Cardiac septum (tissue), 1 donor: ENCODE results near the gene LINGO4. TPM values are rescaled to one million over a fixed set of nuclear protein-coding genes. Genes with fewer than 3 reads are reported as not detected.
"Not testable (repeated sequence)": the region's sequence is repeated elsewhere in the genome, so short reads cannot be mapped to it uniquely, and the experiment has no call there.

Experiments used
- DNase-seq: peaks from one replicate; pipeline ENCODE4 v3.0.0-alpha.2; 2020; ENCODE audit warnings: low spot score
- intact Hi-C: fragments of 100-400 bp; cut with DNase I; formaldehyde crosslinking; loops from one replicate; pipeline ENCODE4 v1.14.0; 2022
- total RNA-seq: library from RNA; stranded (reverse); fragmentation: NEBNext Ultra II Directional; extraction: Animal tissue kit (Norgen Biotek cat#: 25700); gene quantifications from one replicate; pipeline ENCODE4 v1.2.1, GENCODE V29; 2021
- donor health status: DM: no; HTN: no; CAD: no.

LINGO4 gene
- total RNA-seq, 1 donor from 2014 or later = 0.43 TPM

DNA sequence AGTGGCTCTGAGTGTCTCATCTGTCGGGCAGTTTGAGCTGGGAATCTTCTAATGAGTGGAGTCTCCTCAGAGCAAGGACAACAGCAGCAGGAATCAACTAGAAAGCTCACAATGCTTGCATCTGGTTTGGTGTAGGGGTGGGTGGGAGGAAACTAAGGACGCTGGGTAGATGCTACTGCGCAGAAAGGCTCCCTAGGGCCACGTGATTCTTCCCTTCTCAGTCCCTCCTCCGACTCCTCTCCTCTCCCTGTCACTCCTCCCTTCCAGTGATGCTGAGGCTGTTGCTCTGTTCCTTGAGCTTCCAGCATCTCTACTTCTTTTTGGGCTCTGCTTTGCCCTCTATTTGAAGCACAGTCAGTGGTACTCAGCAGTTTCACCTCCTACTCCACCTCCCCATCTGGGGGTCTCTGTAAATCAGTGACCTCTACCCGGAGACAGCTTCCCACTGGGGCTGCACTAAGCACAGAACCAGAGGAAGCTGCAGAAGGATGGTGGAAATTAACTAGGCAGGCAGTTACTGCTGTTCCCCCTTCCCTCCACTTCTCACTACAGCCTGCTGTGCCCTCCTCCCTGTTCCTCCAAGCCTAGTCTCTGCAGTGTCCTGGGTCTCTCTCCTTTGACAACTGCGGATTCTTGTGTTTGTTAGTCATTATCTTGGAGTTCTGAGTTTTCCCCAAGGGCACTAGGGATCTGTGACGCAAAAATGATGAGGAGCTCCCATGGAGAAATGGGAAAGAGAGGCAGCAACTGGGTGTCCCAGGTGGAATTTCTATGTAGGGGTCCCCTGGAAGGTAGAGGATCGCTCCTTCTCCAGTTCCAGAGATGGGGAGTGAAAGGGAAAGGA lies 5.8 kb downstream of the LINGO4 start:
- DNase-seq = no peak
- intact Hi-C loops = no loop called here

DNA sequence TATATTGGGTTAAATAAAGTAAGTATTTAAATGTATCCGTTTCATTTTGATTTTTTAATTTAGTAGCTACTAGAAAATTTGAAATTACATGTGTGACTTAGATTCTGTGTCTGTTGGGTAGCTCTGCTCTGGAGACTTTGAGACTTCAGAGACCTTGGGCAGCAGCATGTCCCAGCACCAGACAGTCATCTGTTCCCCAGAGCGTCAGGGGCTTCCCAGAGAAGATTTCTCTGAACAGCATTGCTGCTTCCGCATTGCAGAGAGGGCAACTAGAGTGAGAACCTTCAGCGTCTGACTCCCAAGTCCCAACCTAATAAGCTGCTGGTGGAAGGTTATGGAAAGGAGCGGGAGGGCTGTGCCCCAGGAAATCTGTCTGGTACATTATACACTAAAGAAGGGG lies 6.6 kb downstream of the LINGO4 start:
- intact Hi-C loops = no loop called here
- DNase-seq = no peak

DNA sequence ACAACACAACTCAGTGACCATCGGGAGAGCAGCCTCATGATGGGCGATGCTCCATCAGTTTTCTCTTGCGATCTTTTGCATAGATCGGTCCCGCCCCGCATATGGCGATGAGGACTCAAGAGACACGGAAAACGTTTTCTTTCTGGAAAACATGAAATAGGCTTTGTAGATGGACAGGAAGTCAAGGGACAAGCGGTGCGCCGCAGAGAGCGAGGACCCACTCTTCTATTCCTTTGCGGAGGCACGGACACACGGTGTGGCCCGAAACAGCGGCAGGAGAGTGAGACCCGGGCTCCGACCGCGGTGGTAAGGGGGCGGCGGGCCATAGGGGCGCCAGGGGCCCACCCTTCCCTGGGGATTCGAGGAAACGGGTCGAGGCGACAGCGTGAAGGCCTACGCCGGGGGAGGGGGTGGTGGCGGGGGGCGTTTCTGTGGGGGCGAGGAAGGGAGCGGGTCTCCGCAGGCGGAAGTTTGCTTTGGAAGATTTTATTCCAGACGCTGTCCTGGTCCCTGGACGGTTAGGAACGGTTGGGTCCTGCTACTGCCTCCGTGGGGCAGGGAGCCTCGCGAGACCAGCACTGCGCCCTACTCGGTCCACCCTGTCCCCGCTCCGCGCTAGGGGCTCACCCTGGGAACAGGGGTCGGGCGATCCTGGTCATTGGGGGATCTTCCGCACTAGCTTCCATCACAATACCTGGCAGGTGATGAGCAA lies 14.1 kb downstream of the LINGO4 start:
- no peak for DNase-seq
- intact Hi-C loops = loop anchor here (2.0 kb wide), 1 partner anchor 42 kb away; no protein-coding TSS in a partner anchor

DNA sequence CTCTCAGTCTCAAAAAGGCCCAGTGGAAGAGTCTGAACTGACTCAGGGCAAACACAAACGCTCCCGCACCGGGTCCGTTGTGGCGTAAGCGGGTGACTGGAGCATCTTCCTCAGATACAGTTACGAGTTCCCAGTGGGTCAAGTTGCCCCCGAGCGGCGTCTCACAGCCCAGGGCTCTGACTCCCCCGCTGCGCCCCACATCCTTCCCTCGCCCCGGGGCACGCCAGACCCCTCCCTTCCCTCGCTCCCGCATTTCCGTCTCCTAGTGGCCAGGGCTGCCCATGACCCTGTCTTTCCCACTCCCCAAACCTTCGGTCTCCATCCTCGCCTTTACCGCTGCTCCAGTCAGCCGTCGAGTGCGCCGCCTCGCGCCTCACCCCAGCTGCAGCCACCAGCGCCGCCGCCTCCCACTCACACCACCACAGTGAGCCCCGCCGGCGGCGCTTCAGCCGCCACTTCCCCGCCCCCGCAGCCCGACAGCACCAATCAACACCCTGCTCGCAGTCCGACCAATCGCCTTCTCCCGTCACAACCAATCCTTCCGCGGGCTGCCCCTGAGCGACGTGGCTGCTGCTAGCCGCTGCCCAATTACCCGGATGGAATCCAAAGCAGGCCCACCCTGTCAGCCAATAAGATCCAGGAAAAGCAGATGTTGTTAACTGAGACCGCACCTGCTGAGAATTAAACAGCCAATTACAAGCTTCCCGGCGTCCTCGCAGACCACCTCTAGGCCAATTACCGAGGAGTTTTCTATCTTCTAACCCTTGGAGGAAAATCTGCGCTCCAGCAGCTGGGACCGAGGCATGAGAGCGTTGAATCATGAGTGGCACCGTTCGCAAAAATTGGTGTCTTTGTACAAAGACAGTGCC lies 14.9 kb downstream of the LINGO4 start, which contains the start of gene TDRKH:
TSS of gene TDRKH (minus strand) at position 430 of the 869 bp plus-strand sequence. CDS start 7,478 bp downstream, outside the sequence.
- intact Hi-C loops = loop anchor here (2.0 kb wide), 1 partner anchor 42 kb away; no protein-coding TSS in a partner anchor
- DNase-seq = peak; percentile 99

DNA sequence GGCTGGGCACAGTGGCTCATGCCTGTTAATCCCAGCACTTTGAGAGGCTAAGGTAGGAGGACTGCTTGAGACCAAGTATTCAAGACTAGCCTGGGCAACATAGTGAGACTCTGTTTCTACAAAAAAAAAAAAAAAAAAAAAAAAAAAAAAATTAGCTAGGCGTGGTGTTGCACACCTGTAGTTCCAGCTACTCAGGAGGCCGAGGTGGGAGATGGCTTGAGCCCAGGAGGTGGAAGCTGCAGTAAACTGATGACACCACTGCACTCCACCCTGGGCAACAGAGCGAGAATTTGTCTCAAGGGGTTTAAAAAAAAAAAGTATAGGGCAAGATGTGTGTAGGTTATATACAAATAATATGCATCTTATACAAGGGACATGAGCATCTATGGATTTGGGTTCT lies 17.5 kb downstream of the LINGO4 start:
- DNase-seq = no peak
- intact Hi-C loops = no loop called here

DNA sequence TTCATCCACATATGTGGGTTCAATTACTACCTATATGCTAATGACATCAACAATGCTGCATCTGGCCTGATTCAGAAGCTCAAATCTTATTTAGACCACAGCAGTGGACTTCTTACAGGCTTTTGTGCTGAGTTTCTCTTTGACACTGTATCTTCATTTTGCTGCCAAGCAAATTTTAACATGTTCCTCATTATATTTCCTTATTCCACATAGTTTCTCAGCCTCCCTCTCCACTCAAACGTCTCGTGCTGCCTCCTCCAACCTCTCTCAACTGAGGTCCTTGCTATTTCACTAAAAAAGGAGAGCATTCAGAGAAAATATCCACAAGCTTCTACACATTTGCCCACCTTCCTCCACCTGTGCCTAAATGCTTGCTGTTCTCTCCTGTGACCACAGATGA lies 21.4 kb downstream of the LINGO4 start:
- intact Hi-C loops = no loop called here

DNA sequence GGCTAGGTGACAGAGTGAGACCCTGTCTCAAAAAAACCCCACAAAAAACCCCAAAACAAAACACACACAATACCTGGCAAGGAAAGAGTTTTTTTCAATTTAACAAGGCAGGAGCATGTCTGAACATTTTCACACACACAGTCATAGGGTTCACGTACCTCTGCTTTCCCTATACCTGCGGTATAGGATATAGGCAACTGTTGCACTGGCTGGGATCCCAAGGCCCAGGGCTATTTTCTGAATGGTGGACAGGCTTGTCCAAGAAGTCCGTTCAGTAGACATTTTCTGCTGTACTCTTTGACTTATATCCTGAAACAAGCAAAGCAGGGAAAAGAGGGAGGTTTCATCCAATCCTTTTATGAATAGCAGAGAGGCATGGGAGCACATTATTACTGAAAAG lies 22.5 kb downstream of the LINGO4 start:
- intact Hi-C loops = no loop called here
- DNase-seq = no peak

More for the DNA sequence above, 21.4 kb downstream of the LINGO4 start:
- DNase-seq = no peak

DNA sequence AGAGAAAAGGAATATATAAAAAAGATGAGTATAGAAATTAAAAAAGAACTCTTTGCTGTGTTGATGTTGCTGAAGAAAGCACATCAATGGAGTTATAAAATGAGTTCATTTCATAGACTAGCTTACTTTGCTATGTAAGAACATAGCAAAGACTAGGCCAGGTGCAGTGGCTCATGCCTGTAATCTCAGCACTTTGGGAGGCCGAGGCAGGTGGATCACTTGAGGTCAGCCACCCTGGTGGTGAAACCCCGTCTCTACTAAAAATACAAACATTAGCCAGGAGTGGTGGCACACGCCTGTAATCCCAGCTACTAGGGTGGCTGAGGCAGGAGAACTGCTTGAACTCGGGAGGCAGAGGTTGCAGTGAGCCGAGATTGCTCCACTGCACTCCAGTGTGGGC lies 23.2 kb downstream of the LINGO4 start:
- DNase-seq, intact Hi-C loops: not testable (repeated sequence)

DNA sequence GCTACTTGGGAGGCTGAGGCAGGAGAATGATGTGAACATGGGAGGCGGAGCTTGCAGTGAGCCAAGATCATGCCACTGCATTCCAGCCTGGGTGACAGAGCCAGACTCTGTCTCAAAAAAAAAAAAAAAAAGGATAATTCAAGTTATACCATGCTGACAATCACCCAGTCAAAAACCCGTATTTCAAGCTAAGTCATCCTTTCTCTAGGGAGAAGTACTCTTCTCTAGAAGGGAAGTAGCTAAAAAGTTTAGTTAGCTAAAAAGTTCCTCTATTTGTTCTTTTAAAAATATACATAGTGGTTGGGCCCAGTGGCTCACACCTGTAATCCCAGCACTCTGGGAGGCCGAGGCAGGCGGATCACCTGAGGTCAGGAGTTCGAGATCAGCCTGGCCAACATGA lies 24.5 kb downstream of the LINGO4 start:
- DNase-seq, intact Hi-C loops: not testable (repeated sequence)

DNA sequence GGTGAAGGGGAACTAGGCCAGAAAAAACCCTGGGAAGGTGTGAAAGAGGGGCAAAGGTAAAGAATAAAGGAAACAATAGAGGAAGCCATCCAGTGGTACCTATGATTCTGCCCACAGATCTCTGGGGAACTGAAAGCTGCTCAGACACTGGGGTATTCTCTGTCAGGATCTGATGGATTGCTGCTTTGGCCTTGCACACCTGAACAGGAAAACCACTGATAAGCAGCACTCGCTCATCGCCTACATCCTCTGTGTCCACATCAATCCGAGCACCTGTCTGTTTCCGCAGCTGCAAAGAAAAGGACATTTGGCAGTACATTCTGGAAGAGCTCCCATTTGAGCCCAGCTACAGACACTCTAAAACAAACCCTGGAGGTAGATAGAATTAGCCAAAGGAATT lies 25.4 kb downstream of the LINGO4 start:
- intact Hi-C loops = no loop called here
- DNase-seq = no peak

DNA sequence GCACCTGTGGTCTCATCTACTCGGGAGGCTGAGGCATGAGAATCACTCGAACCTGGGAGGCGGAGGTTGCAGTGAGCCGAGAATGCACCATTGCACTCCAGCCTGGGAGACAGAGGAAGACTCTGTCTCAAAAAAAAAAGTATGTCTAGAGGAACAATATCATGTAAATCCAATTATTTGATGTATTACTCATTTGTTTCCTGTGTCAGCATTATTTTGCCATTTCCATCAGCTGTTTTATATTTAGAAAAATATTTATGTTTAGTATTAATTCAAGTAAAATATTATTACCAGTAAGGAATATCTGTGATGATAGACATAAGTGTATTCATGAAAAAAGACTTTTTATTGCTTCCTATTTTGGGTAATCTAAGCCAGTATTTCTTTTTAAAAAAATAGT lies 27.9 kb downstream of the LINGO4 start:
- intact Hi-C loops = no loop called here
- no peak for DNase-seq

DNA sequence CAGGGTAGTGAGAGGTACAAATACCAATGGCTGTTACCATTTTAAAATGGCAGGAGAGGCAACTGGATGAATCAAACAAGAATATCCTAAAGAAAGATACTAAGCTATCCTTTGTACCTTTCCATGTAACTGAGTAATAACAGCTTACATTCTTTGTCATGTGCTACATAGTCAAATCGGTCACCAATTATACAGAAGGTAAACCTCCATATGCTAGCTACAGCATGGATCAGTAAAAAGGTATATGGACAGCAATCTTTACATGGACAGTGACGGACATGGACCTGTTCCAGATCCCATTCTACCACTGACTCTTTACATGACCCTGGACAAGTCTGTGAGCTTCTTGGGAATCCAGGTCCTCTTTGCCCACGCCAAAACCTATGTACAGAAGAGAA lies 28.6 kb downstream of the LINGO4 start:
- intact Hi-C loops = no loop called here
- no peak for DNase-seq

DNA sequence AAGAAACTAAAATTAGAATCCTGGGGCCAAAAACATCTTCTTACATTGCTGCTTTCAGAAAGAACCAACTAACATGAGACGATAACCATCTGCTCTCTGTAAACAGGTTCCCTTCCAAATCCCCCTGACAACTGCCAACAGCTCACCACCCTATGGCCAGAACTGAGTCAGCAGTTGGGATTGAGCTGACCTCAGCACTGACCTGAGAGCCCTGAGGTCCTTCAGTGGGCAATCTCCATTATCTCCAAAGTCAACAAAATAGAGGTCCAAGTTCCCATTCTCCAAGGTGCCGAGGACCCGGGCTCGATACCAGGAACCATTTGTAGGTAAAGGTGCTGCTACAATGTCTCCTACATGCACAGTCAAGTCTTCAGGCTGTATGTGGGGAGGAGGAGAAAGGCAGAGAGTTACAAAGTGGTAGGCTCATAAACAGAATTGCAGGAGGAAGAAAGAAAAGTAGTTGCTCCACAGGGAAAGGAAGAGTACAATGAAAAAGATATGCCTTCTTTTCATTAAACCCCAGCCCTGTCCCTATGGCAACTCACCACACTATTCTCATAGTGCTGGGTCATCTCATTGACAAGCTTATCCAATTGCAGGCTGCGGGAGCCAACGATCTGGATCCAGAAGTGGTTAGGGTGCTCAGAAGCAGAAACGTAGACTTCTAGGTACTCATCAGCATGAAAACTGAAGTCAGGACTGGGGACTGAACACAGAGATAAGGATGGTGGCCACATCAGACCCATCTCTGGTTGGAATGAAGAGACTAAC lies 29.1 kb downstream of the LINGO4 start:
- DNase-seq = no peak
- intact Hi-C loops = no loop called here

DNA sequence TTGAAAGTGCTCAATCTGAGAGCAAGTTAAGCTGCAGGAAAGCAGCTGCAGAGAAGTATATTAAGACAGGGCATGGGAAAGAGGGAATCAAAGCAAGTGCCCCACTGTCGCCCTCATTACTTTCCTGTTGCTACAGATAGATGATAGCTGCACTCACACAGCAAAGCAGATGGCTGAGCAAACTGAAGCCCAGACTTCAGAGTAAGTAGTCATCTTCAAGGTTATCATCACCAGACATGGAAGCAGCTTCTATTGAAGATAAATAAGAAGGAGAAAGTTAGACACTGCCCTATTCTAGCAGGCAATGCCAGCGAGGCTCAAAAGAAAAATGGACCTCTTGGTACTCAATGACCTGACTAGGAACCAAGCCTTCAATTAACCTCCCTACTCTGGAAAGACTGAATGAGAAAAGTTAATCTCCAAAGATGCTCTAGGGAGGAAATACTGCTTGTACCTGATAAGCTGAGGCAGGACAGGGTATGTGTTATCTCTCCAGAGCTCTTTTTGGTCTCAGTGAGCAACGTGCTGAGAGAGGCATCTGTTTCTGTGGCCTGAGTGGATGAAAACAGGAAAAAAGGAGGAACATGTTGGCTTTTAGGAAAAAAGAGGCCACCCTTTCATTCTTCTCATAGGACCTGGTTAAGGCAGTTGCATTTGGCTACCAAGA lies 30.8 kb downstream of the LINGO4 start:
- intact Hi-C loops = no loop called here
- DNase-seq = no peak

DNA sequence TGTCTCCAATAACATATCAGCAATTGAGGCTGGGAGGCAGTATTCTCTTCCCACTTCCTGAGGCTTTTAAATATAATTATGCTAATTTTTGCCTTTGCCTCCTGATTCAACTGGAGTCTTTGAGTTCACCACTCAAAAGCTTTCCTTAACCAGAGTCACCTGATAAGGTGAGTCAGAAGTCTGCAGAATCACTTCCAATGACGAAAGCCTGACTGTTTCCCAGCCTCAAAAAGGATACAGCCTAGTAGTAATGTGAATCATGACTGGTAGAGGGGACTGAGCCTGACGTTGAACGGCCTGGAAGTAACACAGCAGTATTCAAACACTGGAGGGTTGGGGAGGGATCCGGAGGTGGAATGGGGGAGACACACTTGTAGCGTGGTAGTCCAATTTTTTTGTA lies 31.5 kb downstream of the LINGO4 start:
- DNase-seq = no peak
- intact Hi-C loops = no loop called here

DNA sequence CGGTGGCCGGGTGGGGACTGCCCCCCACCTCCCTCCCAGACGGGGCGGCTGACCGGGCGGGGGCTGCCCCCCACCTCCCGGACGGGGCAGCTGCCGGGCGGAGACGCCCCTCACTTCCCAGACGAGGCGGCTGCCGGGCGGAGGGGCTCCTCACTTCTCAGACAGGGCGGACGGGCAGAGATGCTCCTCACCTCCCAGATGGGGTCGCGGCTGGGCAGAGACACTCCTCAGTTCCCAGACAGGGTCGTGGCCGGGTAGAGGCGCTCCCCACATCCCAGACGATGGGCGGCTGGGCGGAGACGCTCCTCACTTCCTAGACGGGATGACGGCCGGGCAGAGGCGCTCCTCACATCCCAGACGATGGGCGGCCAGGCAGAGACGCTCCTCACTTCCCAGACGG lies 35.9 kb downstream of the LINGO4 start:
- DNase-seq, intact Hi-C loops: not testable (repeated sequence)

DNA sequence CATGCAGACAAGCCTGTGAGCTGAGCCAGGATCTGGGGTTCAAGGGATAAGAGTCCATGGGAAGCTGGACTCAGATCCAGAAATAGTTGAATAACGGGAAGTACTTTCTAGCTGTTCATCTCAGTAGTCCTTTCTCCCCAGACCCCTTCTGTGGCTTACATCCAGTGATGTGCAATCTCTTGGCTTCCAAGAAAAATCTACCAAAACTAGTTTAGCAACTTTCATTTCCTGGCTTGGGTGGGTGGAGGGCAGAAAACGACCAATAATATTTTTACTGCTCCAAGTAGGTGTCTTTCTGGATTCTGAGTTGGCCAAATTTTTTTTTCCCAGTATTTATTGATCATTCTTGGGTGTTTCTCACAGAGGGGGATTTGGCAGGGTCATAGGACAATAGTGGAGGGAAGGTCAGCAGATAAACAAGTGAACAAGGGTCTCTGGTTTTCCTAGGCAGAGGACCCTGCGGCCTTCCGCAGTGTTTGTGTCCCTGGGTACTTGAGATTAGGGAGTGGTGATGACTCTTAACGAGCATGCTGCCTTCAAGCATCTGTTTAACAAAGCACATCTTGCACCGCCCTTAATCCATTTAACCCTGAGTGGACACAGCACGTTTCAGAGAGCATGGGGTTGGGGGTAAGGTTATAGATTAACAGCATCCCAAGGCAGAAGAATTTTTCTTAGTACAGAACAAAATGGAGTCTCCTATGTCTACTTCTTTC lies 36.7 kb downstream of the LINGO4 start:
- intact Hi-C loops, DNase-seq: not testable (repeated sequence)

DNA sequence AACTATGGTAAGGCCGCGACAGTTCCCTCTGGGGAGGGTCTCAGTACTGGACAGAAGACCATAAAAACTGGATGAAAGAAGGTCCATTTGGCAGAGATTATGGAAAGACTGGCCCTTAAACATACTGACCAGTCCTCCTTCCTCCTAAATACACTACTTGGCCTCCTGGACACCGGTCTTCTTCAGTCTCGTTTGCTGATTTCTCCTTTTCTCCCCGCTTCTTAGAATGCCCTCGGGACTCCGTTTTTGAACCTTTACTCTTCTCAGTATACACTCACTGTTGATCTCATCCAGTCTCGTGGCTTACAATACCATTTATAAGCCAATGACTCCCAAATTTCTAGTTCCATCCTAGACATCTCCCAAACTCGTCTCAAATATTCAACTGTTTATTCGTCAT lies 41.2 kb downstream of the LINGO4 start:
- intact Hi-C loops = loop anchor here (5.0 kb wide), 1 partner anchor 68 kb away; the partner anchor contains the start of gene RORC
- DNase-seq = no peak
